Spleen (tissue), 11 donors: ENCODE data around the gene ELOVL2. TPM values are rescaled to one million over a fixed set of nuclear protein-coding genes. Genes with fewer than 3 reads are reported as not detected.

Experiments
- DNase-seq: peaks from one replicate; pipeline ENCODE4 v3.0.0-alpha.2; 2020
- H3K27ac ChIP-seq, 8 donors: fragments of 200-600 bp; sonication (generic) in 7 of 8; 1 replicate in 4 of 8; 2 replicates in 4 of 8; pipeline versions ENCODE4 v1.5.0 to v1.8.0; 2016 to 2021; ENCODE audit warnings: inconsistent platforms in 4 of 8, mild to moderate bottlenecking in 4 of 8, moderate library complexity in 1 of 8
- H3K27me3 ChIP-seq, 7 donors: fragments of 200-600 bp; sonication (generic) in 6 of 7; replicated peaks in 1 of 7; 1 replicate in 4 of 7; 2 replicates in 3 of 7; pipeline versions ENCODE4 v1.5.0 to v1.8.0; 2016 to 2021; ENCODE audit warnings: inconsistent platforms in 3 of 7, mild to moderate bottlenecking in 1 of 7
- H3K36me3 ChIP-seq, 6 donors: fragments of 200-600 bp; sonication (generic) in 5 of 6; 1 replicate in 4 of 6; 2 replicates in 2 of 6; pipeline versions ENCODE4 v1.5.0 to v1.8.0; 2016 to 2021; ENCODE audit warnings: inconsistent platforms in 2 of 6
- H3K4me1 ChIP-seq, 6 donors: fragments of 200-600 bp; sonication (generic) in 5 of 6; 1 replicate in 3 of 6; 2 replicates in 3 of 6; pipeline versions ENCODE4 v1.5.0 to v1.8.0; 2016 to 2021; ENCODE audit warnings: inconsistent platforms in 3 of 6
- H3K4me3 ChIP-seq, 8 donors: fragments of 200-600 bp; sonication (generic) in 7 of 8; 1 replicate in 4 of 8; 2 replicates in 4 of 8; pipeline versions ENCODE4 v1.5.0 to v1.8.0; 2016 to 2021; ENCODE audit warnings: inconsistent platforms in 4 of 8, mild to moderate bottlenecking in 4 of 8, moderate library complexity in 2 of 8
- H3K9me3 ChIP-seq, 8 donors: fragments of 200-600 bp; sonication (generic) in 7 of 8; 1 replicate in 4 of 8; 2 replicates in 4 of 8; pipeline versions ENCODE4 v1.5.0 to v1.8.0; 2016 to 2021; ENCODE audit warnings: inconsistent platforms in 4 of 8
- POLR2A ChIP-seq, 3 donors: fragments of 450-650 bp; IDR thresholded peaks; one replicate each; pipeline ENCODE4 v1.5.1; 2017; ENCODE audit warnings: antibody characterized with exemption in 3 of 3, mild to moderate bottlenecking in 1 of 3
- POLR2AphosphoS5 ChIP-seq, 3 donors: sonication (generic); formaldehyde crosslinking; IDR thresholded peaks; one replicate each; pipeline ENCODE4 v1.5.1; 2017; ENCODE audit warnings: antibody characterized with exemption in 3 of 3
- WGBS, 5 donors: extraction: QIAGEN DNeasy Blood & Tissue Kit in 3 of 5; methylation state at CpG; one replicate each; pipeline versions ENCODE4 v1.1.5 to v1.1.7; 2013 to 2018; 5-methylcytosine and 5-hydroxymethylcytosine counted together
- intact Hi-C: fragments of 100-400 bp; cut with DNase I; formaldehyde crosslinking; loops from one replicate; pipeline ENCODE4 v1.15.0; 2023; ENCODE audit warnings: low total_unique reads
- polyA plus RNA-seq, 3 donors: library from polyadenylated mRNA; stranded (reverse); fragments of 200-250 nt; gene quantifications; one replicate each; pipeline ENCODE4 v1.2.1, GENCODE V29; 2013
- total RNA-seq, 7 donors: library from RNA; depleted of rRNA in 3 of 7; stranded (reverse); fragments of >200 nt in 3 of 7; fragmentation: NEBNext Ultra II Directional in 4 of 7; extraction: Animal tissue kit (Norgen Biotek cat#: 25700) in 4 of 7; gene quantifications; one replicate each; pipeline versions ENCODE4 v1.1.0 to v1.2.1, GENCODE V29; 2016 to 2021
- TF ChIP-seq, protein P1 (sequence below), 11 experiments: fragments of 200-600 bp in 7 of 11; fragments of 450-650 bp in 4 of 11; sonication (generic) in 4 of 11; IDR thresholded peaks in 8 of 11; conservative IDR thresholded peaks in 3 of 11; 1 replicate in 7 of 11; 2 replicates in 4 of 11; pipeline versions ENCODE4 v1.4.0 to v1.8.0; 2016 to 2021; ENCODE audit warnings: antibody characterized with exemption in 11 of 11, inconsistent platforms in 4 of 11, mild to moderate bottlenecking in 1 of 11
- donor health status: healthy with polysubstance abuse.
- donor health status: DM: no; HTN: no; CAD: no; lungs with moderate emphysema.
- donor health status: DM: no; HTN: no; CAD: no.
- donor health status: Bipolar disorder and iron deficiency.
- donor health status: healthy.
- donor health status: DM: no; HTN: no; CAD: no.
- donor health status: DM: yes; HTN: yes; CAD: no.

The ELOVL2 gene
- total and polyA plus RNA-seq, 10 donors, result 0.03 to 0.08 (median 0.04) TPM; not detected in 7

DNA sequence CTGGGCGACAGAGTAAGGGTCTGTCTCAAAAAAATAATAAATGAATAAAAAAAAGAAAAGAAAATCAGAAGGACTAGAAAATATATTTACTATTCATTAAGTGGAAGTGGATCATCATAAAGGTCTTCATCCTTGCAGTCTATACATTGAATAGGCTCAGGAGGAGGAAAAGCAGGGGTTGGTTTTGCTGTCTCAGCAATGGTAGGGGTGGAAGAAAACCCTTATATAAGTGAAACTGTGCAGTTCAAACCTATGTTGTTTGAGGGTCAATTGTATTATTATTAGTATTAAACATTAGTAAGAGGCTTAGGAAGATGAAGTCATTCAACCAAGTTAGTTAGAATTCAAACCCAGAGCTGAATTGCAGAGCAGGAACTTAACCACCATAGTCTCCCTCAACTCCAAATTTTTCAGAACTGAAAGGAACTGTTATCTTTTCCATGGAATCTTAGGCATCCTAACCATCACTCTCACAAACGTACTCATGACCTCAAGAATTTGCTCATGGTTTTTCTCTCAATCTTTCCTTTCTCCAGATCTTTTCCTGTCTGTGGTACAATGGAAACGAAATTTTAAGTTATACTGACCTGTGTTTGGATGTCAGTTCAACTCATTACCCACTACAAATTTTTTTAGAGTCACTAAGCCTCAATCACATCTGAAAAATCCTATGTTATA lies 41.8 kb upstream of the ELOVL2 start:
- WGBS, 5 donors, result 59 to 81% (median 62%) methylated on average over 3 of the region's 3 CpGs
- Histone ChIP-seq H3K27me3 (no peaks in the 10 kb centered on the region), H3K4me1 (no peaks in the 10 kb centered on the region), H3K27ac (no peak overlapping the region), H3K4me3 (no peak overlapping the region), H3K36me3 (no peaks in the 10 kb centered on the region), H3K9me3 (no peaks in the 10 kb centered on the region)
- DNase-seq, result no peak
- no peak for TF ChIP-seq POLR2A (IDR thresholded peaks at IDR 0.05)
- TF ChIP-seq, protein P1, sequence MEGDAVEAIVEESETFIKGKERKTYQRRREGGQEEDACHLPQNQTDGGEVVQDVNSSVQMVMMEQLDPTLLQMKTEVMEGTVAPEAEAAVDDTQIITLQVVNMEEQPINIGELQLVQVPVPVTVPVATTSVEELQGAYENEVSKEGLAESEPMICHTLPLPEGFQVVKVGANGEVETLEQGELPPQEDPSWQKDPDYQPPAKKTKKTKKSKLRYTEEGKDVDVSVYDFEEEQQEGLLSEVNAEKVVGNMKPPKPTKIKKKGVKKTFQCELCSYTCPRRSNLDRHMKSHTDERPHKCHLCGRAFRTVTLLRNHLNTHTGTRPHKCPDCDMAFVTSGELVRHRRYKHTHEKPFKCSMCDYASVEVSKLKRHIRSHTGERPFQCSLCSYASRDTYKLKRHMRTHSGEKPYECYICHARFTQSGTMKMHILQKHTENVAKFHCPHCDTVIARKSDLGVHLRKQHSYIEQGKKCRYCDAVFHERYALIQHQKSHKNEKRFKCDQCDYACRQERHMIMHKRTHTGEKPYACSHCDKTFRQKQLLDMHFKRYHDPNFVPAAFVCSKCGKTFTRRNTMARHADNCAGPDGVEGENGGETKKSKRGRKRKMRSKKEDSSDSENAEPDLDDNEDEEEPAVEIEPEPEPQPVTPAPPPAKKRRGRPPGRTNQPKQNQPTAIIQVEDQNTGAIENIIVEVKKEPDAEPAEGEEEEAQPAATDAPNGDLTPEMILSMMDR (IDR thresholded peaks at IDR 0.05 in 8 of 11, conservative IDR thresholded peaks at IDR 0.05 in 3 of 11), result no peak
- TF ChIP-seq POLR2AphosphoS5 (IDR thresholded peaks at IDR 0.05), result no peak
- intact Hi-C loops, result no loop called here

GRCh38 chr6:11083956-11084355 lies 39.9 kb upstream of the ELOVL2 start:
- WGBS, 5 donors, result 80 to 95% (median 88%) methylated on average over 5 of the region's 5 CpGs
- Histone ChIP-seq H3K9me3 (no peaks in the 10 kb centered on the region), H3K4me3 (no peak overlapping the region), H3K27me3 (no peaks in the 10 kb centered on the region), H3K36me3 (no peaks in the 10 kb centered on the region), H3K27ac (no peak overlapping the region), H3K4me1 (no peaks in the 10 kb centered on the region)
- TF ChIP-seq POLR2A (IDR thresholded peaks at IDR 0.05) (no peak), POLR2AphosphoS5 (IDR thresholded peaks at IDR 0.05) (no peak)
- TF ChIP-seq, protein P1 (IDR thresholded peaks at IDR 0.05 in 8 of 11, conservative IDR thresholded peaks at IDR 0.05 in 3 of 11), result no peak
- no peak for DNase-seq
- intact Hi-C loops, result no loop called here

DNA sequence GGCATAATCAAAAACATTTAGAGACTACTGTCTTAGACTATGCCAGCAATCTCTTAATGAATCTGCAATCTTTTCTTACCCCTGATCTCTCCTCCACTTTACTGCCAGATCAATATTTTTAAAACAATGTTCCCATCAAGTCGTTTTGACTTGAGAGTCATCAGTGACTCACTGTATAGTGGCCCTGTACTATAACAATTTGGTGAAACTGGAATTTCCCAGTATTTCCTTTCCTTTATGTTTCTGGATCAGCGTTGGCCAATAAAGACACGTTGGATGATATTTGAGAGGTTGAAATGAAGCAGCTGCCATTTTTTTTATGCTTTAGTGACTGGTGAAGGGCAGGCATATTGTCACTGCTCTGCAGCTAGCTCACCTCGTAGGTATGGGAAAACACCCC lies 39.4 kb upstream of the ELOVL2 start:
- TF ChIP-seq POLR2AphosphoS5 (IDR thresholded peaks at IDR 0.05) (no peak), POLR2A (IDR thresholded peaks at IDR 0.05) (no peak)
- TF ChIP-seq, protein P1 (IDR thresholded peaks at IDR 0.05 in 8 of 11, conservative IDR thresholded peaks at IDR 0.05 in 3 of 11), result no peak
- intact Hi-C loops, result no loop called here
- no peaks in the 10 kb centered on the region for H3K36me3 ChIP-seq
- no peaks in the 10 kb centered on the region for H3K9me3 ChIP-seq
- H3K4me1 ChIP-seq, result no peaks in the 10 kb centered on the region
- WGBS, 5 donors, result 75 to 89% (median 81%) methylated on average over 4 of the region's 4 CpGs
- no peaks in the 10 kb centered on the region for H3K27me3 ChIP-seq
- DNase-seq, result no peak
- no peak overlapping the region for H3K4me3 ChIP-seq
- no peak overlapping the region for H3K27ac ChIP-seq

DNA sequence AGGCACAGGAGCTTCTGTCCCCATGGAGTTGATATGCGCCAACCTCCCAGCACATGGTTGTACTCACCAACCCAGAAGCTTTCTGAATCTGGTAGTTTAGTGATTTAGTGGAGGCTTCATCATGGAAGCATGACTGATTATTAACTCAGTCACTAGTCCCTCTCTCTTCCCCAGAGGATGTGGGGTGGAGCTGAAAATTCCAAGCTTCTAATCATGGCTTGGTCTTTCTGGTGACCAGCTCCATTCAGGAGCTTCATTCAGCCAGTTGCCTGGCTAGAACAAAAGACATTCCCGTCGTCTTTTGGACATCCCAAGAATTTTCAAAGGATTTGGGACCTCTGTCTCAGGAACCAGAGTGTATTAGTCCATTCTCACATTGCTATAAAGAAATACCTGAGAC lies 36.2 kb upstream of the ELOVL2 start:
- intact Hi-C loops, result no loop called here
- no peaks in the 10 kb centered on the region for H3K27me3 ChIP-seq
- H3K36me3 ChIP-seq, result no peaks in the 10 kb centered on the region
- 57 to 84% (median 73%) methylated on average over 3 of the region's 3 CpGs for WGBS, 5 donors
- no peaks in the 10 kb centered on the region for H3K4me1 ChIP-seq
- TF ChIP-seq, protein P1 (IDR thresholded peaks at IDR 0.05 in 8 of 11, conservative IDR thresholded peaks at IDR 0.05 in 3 of 11), result no peak
- TF ChIP-seq POLR2A (IDR thresholded peaks at IDR 0.05), result no peak
- no peak for TF ChIP-seq POLR2AphosphoS5 (IDR thresholded peaks at IDR 0.05)
- no peak overlapping the region for H3K27ac ChIP-seq
- H3K9me3 ChIP-seq, result no peaks in the 10 kb centered on the region
- no peak for DNase-seq
- no peak overlapping the region for H3K4me3 ChIP-seq
